Thoracic aorta (tissue), 2 donors: Measurements from ENCODE around the gene SPATA3. TPM values are rescaled to one million over a fixed set of nuclear protein-coding genes. Genes with fewer than 3 reads are reported as not detected.

Experiments
- ATAC-seq: fragments of 150-250 bp; one replicate; pipeline ENCODE4 v1.8.0; 2017; ENCODE audit warnings: low read depth; ENCODE audit not compliant: insufficient number of reproducible peaks, low FRiP score
- DNase-seq: peaks from one replicate; pipeline ENCODE4 v3.0.0-alpha.2; 2020; ENCODE audit warnings: low spot score
- H3K27ac ChIP-seq, 2 donors: fragments of 200-600 bp; sonication (generic); 1 replicate in 1 of 2; 2 replicates in 1 of 2; pipeline ENCODE4 v1.5.1; 2016; ENCODE audit warnings: mild to moderate bottlenecking in 2 of 2, moderate library complexity in 2 of 2
- H3K27me3 ChIP-seq: fragments of 200-600 bp; sonication (generic); replicated peaks from 2 replicates; pipeline ENCODE4 v1.6.0; 2016; ENCODE audit warnings: mild to moderate bottlenecking; ENCODE audit not compliant: insufficient read depth
- H3K36me3 ChIP-seq: fragments of 200-600 bp; sonication (generic); one replicate; pipeline ENCODE4 v1.5.1; 2016
- H3K4me1 ChIP-seq, 2 donors: fragments of 200-600 bp; sonication (generic); 1 replicate in 1 of 2; 2 replicates in 1 of 2; pipeline versions ENCODE4 v1.5.1 to v1.6.0; 2016; ENCODE audit warnings: low read depth in 2 of 2, mild to moderate bottlenecking in 1 of 2; ENCODE audit not compliant: control insufficient read depth in 1 of 2
- H3K4me3 ChIP-seq: fragments of 200-600 bp; sonication (generic); 2 replicates; pipeline ENCODE4 v1.5.1; 2016; ENCODE audit warnings: mild to moderate bottlenecking
- H3K9me3 ChIP-seq: fragments of 200-600 bp; sonication (generic); 2 replicates; pipeline ENCODE4 v1.5.1; 2016
- total RNA-seq, 2 donors: library from RNA; depleted of rRNA; stranded (reverse); fragments of >200 nt; gene quantifications; one replicate each; pipeline versions ENCODE4 v1.1.0 to v1.2.3, GENCODE V29; 2016
- TF ChIP-seq, protein P1 (sequence below): fragments of 200-600 bp; sonication (generic); IDR thresholded peaks from one replicate; pipeline ENCODE4 v1.5.1; 2019; ENCODE audit warnings: antibody characterized with exemption

SPATA3 gene
- total RNA-seq, 2 donors from 2014 or later: not detected

DNA sequence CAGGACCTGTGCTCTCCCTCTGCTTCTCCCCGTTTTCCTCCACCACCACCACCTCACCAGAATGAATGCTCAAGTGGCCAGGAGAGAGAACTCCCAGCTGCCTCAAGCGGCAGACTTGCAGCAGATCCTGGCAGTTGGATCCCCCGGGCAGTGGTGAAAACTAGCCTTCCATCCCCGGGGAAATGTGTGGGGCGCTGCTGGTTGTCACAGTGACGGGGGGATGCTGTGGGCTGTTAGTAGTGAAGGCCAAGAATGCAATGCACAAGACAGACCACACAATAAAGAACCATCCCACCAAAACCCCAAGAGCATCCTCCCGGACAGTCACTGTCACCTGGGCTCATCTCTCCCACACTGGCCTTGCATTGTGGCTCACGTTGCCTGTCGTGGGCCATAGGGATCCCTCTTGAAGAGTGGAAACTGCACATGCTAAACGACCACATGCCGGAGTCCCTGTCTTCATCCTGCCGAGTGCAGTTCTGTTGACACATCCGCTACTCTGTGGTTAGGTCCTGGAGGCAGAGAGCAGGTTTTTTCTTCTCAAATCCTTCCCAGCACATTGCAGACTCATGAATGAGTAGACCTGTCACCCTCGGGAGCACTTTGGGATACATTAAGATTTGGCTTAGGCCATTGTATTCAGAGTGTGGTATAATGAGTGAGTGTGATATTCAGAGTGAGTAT lies 13.5 kb downstream of the SPATA3 start:
- H3K27me3 ChIP-seq: no peaks in the 10 kb centered on the region
- no peaks in the 10 kb centered on the region for H3K36me3 ChIP-seq

DNA sequence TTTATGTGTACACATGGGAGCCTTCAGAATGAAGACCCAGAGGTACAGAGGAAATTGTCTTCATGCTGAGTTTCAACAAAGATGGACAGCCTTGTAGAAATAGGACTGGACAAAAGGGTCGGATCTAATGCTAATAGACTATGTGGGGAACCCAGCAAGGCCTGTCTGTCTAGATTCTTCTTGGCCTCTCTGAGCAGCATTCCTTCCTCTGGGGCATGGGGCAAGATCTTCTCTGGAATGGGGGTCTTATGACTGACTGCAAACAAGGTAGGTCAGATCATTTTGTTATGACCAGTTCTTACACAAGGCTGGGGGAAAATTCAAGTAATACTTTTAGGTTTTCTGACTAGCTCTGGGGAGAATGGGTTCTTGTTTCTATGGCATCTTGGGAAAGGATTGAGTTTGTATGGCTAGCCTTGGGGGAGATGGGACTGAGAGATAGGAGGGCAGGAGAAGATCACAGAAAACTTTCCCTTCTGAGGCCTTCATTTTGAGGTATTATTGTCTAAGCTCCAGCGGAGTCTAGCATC lies 14.3 kb downstream of the SPATA3 start:
- Histone ChIP-seq H3K36me3 (no peaks in the 10 kb centered on the region), H3K4me1 (no peaks in the 10 kb centered on the region), H3K9me3 (no peaks in the 10 kb centered on the region), H3K27ac (no peak overlapping the region), H3K27me3 (no peaks in the 10 kb centered on the region), H3K4me3 (no peak overlapping the region)
- no peak for DNase-seq
- ATAC-seq: no peak
- TF ChIP-seq, protein P1, sequence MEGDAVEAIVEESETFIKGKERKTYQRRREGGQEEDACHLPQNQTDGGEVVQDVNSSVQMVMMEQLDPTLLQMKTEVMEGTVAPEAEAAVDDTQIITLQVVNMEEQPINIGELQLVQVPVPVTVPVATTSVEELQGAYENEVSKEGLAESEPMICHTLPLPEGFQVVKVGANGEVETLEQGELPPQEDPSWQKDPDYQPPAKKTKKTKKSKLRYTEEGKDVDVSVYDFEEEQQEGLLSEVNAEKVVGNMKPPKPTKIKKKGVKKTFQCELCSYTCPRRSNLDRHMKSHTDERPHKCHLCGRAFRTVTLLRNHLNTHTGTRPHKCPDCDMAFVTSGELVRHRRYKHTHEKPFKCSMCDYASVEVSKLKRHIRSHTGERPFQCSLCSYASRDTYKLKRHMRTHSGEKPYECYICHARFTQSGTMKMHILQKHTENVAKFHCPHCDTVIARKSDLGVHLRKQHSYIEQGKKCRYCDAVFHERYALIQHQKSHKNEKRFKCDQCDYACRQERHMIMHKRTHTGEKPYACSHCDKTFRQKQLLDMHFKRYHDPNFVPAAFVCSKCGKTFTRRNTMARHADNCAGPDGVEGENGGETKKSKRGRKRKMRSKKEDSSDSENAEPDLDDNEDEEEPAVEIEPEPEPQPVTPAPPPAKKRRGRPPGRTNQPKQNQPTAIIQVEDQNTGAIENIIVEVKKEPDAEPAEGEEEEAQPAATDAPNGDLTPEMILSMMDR: no peak

More for the DNA sequence above, 13.5 kb downstream of the SPATA3 start:
- no peak overlapping the region for H3K4me3 ChIP-seq
- ATAC-seq (no peak), DNase-seq (no peak)
- H3K9me3 ChIP-seq: no peaks in the 10 kb centered on the region
- H3K27ac ChIP-seq: no peak overlapping the region
- H3K4me1 ChIP-seq: no peaks in the 10 kb centered on the region
- TF ChIP-seq, protein P1: no peak

DNA sequence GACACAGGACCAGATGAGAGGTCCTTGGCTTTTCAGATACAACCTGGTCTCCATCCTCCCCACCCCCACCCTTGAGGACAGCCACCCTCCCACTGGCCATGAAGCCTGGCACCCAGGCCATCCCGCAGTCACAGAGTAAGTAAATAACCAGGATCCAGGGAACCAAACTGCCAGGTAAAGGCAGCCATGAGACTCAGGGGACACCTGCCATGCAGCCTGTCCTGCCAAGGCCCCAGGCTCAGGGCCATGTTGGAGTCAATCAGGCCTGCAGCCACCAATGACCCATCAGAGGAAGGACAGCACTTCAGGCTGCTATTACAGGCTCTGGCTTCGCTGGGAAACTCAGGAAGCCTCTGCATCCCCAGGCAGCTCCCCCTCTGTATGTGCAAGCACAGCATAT lies 15.6 kb downstream of the SPATA3 start:
- Histone ChIP-seq H3K27me3 (no peaks in the 10 kb centered on the region), H3K9me3 (no peaks in the 10 kb centered on the region), H3K27ac (no peak overlapping the region), H3K4me1 (no peaks in the 10 kb centered on the region), H3K4me3 (no peak overlapping the region), H3K36me3 (no peaks in the 10 kb centered on the region)
- DNase-seq (no peak), ATAC-seq (no peak)
- TF ChIP-seq, protein P1: no peak

DNA sequence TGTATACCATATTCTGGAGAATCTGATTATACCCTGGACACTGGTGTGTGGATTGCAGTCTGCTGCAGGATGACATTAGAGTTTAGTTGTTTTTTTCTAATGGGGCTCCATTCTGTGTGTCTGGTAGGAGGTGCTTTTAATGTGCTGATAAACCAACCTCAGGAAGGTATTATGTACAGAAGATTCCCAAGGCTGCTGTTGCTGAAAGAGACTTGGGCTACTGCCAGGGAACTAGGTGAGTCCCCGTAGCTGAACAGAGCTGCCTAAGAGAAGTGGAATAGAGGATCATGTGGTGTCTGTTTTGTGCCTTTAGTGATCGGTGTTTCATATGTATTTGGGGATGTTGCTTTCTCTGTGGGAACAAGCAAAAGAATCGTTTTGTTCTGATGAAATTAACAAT lies 16.5 kb downstream of the SPATA3 start:
- no peaks in the 10 kb centered on the region for H3K9me3 ChIP-seq
- no peak overlapping the region for H3K27ac ChIP-seq
- H3K4me3 ChIP-seq: no peak overlapping the region
- ATAC-seq (no peak), DNase-seq (no peak)
- no peaks in the 10 kb centered on the region for H3K36me3 ChIP-seq
- H3K4me1 ChIP-seq: no peaks in the 10 kb centered on the region
- TF ChIP-seq, protein P1: no peak
- H3K27me3 ChIP-seq: no peaks in the 10 kb centered on the region

DNA sequence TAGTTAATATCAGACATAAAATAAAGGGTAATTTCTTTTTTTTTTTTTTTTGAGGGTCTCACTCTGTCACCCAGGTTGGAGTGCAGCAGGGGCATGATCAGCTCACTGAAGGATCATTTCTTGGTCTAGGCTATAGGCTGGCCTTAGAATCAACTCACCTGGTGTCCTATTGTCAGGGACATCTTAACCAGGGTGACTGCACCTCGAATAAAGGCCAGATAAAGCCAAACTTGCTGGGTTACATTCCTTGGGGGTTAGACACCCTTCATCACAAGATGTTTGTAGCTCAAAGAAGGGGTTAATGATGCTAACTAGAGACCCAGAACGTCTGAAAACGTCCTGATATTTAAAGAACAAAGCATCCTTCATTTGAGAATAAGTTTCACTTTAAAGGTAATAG lies 17.9 kb downstream of the SPATA3 start:
- DNase-seq (no peak), ATAC-seq (no peak)
- no peaks in the 10 kb centered on the region for H3K36me3 ChIP-seq
- no peaks in the 10 kb centered on the region for H3K4me1 ChIP-seq
- TF ChIP-seq, protein P1: no peak
- H3K27ac ChIP-seq: no peak overlapping the region
- H3K27me3 ChIP-seq: no peaks in the 10 kb centered on the region
- H3K9me3 ChIP-seq: no peaks in the 10 kb centered on the region
- H3K4me3 ChIP-seq: no peak overlapping the region
